HG03460 (cell line): Measurements from ENCODE around the gene SETD1B.

ENCODE experiments used
- ATAC-seq: cut with Tn5 transposase; IDR thresholded peaks from one replicate; pipeline ENCODE4 v1.9.1; 2021; ENCODE audit not compliant: unreplicated experiment

Gene SETD1B

DNA sequence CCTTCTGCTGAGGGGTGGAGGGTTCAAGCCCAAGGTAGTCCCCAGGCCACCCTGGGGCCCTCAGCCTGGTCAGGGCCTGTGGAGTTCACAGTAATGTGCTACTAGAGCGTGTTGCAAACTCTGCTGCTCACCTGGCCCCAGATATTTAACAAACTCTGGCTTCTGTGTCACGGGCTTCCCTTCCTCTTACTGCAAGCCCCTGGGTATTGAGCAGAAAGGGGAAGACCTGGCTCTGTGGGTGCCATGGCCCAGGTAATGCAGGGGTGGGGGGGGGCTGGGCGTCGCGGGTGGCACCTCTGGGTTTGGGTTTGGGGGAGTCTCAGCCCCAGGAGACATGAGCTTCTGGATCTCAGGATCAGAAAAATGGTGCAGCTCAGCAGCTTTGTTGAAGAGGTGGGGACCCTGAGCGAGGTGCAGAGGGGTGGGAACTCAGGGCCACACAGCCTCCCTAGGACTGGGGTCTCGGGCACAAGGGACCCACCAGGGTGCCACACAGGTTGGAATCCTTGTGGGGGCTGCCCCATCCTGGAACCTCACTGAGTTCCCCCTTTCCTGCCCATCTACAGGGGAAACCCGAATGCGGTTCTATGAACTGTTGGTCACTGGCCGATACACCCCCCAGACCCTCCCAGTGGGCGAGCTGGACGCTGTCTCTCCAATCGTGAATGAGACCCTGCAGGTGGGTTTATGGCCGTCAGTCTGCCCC, 4.0 kb downstream of the SETD1B start:
- ATAC-seq = no peak

DNA sequence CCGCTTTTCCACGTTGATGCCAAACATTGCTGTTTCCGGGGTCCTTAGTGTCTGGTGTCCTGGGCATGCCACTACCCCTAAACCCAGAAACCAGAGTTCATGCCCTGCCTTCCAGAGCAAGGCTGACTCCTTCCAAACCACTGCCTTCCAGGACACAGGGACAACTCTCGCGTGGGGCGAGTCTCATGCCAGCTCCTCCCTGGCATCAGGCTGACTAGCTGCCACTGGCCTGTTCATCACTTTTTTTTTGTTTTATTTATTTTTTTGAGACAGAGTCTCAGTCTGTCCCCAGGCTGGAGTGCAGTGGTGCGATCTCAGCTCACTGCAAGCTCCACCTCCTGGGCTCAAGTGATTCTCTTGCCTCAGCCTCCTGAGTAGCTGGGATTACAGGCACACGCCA, 4.8 kb downstream of the SETD1B start:
- ATAC-seq = no peak

GRCh38 chr12:121809712-121810116, 5.9 kb downstream of the SETD1B start:
- ATAC-seq = no peak

- no peak for ATAC-seq
These were observed 6.5 kb downstream of the SETD1B start for GRCh38 chr12:121810234-121810817.

- no peak for ATAC-seq
These were observed 7.1 kb downstream of the SETD1B start for GRCh38 chr12:121810833-121811433.

DNA sequence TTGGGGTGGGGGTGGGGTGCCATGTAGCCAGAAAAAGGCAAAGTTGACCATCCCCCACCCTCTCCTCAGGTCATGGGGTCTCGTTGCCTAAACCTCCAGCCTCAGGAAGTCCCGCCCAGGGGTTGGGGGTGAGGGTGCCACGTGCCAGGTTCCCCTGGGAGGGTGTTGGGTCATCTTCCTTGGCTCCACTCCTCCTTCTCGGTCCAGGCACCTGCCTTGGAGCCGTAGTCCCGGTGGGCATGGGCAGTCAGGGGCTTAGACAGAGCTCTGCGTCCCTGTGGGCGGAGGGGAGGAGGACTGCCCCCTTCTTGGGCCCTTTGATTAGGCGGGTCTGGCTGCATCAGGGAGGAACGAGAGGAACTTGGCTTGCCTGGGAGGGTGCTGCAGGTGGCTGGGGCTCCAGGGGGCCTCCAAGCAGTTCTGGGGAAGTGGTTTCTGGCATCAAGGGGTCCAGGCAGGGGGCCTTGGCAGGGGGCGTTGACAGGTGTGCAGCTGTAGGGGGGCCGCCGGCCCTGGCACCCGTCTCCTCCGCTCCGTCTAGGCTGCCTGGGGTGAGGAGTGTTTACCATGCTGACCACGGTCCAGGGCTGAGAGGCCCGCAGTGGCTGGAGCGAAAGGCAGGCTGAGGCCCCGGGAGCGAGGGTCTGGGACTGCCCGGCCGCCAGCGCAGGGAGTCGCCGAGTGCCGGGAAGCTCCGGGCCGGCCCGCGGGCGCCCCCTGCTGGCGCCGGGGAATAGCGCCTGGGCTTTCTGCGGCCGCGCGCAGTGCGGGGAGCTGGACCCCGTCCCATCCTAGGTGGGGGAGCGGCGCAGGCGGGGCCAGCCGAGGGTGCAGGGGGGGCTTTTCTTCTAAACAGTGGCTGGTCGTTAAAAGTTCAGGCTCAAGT, 7.9 kb downstream of the SETD1B start:
- ATAC-seq = peak; percentile 61

- no peak for ATAC-seq
These were observed 8.6 kb downstream of the SETD1B start for GRCh38 chr12:121812320-121812871.

GRCh38 chr12:121812921-121813896, 9.4 kb downstream of the SETD1B start:
- ATAC-seq = no peak

DNA sequence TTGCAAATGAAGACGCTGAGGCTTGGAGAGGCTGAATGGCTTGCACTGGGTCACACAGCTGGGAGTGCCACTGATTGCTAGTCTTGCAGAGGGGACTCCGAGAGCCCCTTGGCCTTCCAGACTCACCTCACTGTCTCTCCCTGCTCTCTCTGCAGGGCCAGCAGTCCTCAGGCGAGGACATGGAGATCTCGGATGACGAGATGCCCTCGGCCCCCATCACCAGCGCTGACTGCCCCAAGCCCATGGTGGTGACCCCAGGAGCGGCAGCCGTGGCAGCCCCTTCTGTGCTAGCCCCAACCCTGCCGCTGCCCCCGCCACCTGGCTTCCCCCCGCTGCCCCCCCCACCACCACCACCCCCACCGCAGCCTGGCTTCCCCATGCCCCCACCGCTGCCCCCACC, 10.1 kb downstream of the SETD1B start:
- ATAC-seq = no peak

DNA sequence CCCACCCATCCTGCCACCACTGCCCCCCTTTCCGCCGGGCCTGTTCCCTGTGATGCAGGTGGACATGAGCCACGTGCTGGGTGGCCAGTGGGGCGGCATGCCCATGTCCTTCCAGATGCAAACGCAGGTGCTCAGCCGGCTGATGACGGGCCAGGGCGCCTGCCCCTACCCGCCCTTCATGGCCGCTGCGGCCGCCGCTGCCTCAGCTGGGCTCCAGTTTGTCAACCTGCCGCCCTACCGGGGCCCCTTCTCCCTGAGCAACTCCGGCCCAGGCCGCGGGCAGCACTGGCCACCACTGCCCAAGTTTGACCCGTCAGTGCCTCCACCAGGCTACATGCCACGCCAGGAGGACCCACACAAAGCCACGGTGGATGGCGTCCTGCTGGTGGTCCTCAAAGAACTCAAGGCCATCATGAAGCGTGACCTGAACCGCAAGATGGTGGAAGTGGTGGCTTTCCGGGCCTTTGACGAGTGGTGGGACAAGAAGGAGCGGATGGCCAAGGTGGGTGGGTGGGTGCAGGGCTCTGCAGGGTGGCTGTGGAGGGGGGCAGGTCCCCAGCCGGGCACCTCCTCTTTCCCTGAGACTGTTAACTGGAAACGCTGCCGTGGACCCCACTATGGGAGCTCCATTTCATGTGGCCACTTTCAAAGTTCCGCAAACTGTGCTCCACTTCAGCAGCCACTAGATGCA, 10.8 kb downstream of the SETD1B start:
- no peak for ATAC-seq

DNA sequence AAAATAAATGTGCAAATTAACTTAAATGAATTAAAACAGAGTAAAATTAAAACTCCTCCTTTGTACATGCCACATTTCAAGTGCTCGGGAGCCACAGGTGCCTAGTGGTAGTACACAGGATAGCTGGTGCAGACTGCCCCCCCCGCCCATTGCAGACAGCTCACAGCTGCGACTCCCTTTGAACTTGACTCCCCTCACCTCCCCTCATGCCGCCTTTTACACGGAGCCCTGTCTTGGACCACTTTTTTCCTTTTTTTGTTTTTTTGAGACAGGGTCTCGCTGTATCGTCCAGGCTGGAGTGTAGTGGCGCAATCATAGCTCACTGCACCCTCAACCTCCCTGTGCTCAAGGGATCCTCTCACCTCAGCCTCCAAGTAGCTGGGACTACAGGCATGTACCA, 11.5 kb downstream of the SETD1B start:
- no peak for ATAC-seq

DNA sequence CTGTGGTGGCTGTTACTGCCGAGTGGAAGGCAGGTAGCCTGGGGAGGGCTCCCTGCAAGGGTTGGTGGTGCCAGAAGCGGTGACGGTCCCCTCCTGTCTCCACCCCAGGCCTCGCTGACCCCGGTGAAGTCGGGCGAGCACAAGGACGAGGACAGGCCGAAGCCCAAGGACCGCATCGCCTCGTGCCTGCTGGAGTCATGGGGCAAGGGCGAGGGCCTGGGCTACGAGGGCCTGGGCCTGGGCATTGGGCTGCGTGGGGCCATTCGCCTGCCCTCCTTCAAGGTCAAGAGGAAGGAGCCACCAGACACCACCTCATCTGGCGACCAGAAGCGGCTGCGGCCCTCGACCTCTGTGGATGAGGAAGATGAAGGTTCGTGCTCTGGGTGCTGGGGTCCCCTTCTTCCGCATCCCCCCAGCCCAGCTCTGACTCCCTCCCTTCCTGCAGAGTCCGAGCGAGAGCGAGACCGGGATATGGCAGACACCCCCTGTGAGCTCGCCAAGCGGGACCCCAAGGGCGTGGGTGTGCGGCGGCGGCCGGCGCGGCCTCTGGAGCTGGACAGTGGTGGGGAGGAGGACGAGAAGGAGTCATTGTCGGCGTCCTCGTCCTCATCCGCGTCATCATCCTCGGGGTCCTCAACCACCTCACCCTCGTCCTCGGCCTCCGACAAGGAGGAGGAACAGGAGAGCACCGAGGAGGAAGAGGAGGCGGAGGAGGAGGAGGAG, 13.3 kb downstream of the SETD1B start:
- ATAC-seq = no peak

- ATAC-seq = no peak
These were observed 13.8 kb downstream of the SETD1B start for GRCh38 chr12:121817648-121818043.

GRCh38 chr12:121819212-121819949, 15.6 kb downstream of the SETD1B start:
- ATAC-seq = no peak

GRCh38 chr12:121820056-121820455, 16.2 kb downstream of the SETD1B start:
- ATAC-seq = no peak

GRCh38 chr12:121822393-121823100, 18.7 kb downstream of the SETD1B start:
- ATAC-seq = no peak

DNA sequence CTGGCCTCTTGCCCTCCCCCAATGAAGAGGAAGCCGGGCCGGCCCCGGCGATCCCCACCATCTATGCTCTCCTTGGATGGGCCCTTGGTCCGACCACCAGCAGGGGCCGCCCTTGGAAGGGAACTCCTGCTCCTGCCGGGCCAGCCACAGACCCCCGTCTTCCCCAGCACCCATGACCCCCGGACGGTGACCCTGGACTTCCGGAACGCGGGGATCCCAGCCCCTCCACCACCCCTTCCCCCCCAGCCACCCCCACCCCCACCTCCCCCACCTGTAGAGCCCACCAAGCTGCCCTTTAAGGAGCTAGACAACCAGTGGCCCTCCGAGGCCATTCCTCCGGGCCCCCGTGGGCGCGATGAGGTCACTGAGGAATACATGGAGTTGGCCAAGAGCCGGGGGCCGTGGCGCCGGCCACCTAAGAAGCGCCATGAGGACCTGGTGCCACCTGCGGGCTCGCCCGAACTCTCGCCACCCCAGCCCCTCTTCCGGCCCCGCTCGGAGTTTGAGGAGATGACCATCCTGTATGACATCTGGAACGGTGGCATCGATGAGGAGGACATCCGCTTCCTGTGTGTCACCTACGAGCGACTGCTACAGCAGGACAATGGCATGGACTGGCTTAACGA, 19.4 kb downstream of the SETD1B start:
- no peak for ATAC-seq
